NCI-H146 (cell line): ENCODE data around the gene PIGZ.

Source experiments
- DNase-seq: peaks from one replicate; lab custom pipeline; 2025; lab: John Stamatoyannopoulos, UW

The PIGZ gene, protein sequence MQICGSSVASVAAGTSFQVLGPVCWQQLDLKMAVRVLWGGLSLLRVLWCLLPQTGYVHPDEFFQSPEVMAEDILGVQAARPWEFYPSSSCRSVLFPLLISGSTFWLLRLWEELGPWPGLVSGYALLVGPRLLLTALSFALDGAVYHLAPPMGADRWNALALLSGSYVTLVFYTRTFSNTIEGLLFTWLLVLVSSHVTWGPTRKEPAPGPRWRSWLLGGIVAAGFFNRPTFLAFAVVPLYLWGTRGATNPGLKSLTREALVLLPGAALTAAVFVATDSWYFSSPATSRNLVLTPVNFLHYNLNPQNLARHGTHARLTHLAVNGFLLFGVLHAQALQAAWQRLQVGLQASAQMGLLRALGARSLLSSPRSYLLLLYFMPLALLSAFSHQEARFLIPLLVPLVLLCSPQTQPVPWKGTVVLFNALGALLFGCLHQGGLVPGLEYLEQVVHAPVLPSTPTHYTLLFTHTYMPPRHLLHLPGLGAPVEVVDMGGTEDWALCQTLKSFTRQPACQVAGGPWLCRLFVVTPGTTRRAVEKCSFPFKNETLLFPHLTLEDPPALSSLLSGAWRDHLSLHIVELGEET

DNA sequence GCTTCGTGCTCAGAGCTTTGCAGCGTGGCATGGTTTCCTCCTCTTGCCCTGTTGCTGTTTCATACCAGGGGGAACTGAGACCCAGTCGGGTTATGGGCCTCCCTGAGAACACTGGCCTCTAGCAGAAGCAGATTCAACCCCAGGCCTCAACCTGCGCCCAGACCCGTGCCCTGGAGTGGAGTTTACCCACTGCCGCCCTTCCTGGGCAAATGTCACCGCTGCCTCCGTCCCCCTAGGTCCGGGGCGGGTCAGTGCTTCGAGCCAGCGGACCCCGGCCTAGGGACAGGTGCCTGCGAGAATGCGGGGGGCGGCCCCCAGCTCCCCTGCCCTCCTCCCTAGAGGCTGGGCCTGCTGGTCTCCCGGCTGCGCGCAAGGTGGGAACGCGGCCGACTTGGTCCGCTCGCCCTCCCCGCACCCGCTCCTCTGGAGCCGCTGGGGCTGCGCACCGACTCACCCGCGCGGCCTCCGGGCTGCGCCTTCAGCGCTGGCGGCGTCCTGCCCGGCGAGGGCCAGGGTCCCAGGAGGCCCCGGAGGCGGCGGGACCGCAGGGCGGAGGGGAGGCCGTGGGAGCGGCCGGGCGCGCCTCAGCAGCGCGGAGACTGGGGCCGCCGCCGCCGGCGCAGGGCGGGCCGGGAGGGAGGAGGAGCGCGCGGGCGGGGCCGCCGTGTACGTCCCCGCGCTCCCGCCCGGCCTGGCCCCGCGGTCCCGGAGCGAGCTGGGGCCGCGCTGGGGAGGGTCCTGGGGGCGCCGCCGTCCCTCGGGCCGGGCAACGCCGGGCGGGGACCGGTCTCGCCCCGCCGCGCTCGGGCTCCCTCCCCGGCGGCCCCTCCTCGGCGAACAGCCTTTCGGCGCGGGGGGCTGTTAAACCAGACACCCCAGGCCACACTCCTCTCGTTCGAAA is at the start of gene PIGZ:
PIGZ (minus strand) TSS at position 601 of the 901 bp plus-strand sequence. CDS start 16,802 bp downstream, outside the sequence.
- DNase-seq: peak; percentile 74

DNA sequence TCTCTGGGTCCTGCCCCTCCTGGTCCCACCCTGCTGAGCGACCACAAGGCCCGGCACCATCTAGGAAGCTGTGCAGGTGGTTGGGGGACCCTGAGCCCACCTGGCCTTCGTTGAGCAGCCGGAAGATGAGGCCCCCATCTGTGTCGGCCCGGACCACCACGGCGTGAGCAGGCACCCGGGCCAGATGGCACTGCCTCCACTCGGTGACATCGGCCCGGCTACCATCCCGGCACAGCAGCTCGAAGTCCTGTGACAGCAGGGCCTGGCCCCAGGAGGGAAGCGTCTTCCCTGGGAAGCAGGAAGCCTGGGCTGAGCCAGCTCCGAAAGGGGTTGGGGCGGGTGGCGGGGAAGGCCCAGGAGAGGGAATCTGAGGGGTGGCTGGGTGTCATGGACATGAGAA is 48.4 kb upstream of the PIGZ start:
- no peak for DNase-seq

DNA sequence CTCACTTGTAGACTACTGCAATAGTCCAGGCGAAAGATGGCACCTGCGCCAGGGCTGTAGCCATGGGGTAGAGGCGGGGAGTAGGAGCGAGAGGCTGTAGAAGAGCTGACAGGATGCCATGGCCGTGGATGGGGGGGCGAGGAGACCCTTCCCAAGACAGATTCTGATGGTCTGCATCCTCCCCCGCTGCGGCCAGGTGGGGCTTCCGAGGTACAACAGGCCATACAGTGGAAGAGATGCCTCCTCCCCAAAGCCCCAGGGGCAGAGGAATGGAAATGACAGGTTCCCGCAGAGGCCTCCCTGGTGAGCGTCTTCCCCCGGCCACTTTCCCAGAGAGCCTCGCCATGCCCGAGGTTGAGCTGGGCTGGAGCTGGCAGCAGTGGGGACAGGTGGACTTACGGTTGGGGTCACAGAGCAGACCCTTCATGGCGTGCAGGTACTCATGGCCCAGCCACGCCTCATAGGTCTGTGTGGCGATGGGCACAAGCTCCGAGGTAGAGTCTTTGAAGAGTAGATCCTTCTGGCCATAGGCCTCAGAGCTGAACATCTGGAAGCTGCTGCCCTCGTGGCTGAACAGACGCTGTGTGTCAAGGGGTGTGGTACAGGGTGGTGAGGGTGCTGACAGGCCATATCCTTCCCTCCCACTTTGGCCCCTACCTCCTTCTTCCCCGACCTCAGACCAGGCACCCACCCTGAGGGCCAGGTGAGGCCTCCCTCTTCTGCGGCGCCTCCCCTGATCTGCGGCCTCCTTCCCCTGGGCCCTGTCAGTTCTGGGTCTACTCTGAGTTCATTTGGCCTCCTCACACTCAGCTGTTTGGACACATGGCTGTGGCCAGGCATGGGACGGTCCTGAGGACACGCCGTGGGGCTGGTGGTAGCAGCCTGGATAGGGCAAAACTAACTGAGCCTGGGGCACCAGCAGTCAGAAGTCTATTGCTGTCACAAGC is 47.4 kb upstream of the PIGZ start:
- no peak for DNase-seq

DNA sequence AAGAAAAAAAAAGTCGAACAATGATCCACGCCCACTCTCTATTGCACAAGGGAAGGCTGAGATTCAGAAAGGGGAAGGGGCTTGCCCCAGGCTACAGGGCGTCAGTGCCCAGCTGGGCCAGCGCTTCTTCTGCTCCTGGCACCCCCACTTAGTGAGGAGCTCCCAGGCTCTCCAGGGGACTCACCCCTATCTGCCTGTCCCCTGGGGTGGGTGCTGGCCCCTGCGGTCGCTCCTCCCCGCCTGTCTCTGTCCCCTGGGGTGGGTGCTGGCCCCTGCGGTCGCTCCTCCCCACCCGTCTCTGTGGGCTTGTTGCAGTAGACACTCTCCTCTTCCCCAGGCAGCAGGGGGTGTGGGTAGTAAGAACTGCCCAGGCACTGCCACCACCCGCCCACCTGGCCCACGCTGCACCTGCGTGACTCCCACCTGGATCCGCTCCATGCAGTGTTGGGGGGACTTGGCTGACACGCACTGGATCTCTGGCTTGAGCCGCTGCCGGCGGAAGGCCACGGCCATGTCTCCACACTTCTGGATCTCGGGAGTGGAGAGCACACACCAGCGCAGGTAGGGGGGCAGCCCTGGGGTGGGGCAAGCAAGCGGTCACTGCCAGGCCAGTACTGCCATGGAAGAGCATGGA is 46.4 kb upstream of the PIGZ start:
- no peak for DNase-seq

DNA sequence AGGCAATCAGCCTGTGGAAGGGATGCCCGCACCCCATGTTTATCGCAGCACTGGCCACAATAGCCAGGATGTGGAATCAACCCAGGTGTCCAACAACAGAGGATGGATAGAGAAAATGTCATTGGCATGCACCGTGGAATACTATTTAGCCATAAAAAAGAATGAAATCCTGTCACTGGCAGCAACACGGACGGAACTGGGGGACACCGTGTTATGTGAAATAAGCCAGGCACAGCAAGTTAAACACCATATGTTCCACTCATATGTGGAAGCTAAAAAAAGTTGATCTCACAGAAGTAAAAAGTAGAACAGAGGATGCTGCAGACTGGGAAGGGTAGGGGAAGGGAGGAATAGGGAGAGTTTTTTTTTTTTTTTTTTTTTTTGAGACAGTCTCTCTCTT is 45.4 kb upstream of the PIGZ start:
- DNase-seq: no peak

DNA sequence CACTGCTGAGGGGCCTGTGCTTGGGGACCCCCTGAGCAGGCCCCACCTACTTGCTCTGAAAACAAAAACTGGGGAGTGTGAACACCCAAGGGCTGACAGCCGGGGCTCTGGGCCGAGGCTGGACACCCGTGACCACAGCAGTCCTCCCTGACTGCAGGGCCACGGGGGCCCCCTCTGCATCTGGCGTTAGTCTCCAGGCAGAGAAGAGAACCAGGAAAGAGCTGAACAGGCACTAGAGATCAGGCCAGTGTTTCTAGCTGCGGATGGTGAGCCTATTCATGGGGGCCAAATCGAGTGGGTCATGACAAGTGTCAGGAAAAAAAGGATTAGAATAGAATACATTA is 43.9 kb upstream of the PIGZ start:
- no peak for DNase-seq

DNA sequence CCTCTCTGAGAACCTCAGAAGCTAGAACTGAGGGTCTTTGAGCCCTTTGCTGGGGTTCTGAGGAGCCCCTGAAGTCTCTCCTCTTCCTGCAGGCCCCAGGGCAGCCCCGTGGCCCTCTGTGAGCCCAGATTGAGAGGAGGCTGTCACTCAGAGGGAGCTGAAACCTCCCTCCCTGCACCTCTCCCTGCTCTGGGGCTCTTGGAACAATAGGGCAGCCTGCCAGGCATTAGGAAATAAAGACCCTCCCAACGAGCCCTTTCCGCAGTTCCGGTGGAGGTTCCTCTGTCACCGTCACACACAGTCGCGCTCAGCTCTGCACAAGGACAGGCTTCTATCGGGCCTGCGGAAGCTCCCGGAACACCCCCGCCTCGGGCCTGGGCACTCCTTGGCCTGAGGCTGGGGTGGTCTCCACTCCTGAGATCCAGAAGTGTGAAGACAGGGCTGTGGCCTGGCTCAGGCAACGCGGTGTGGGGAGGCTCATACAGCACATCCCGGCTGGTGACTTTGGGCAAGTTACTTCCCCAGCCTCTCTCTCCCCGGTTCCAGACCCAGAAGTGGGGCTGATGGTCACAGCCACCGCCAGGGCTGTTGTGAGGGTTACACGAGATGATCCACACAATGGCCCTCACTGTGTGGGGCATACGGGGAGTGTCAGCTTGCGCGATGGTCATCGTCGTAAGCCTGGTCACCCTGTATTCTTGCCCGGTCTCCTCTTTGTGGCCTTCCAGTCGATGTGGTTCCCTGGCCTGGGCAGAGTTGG is 43.3 kb upstream of the PIGZ start:
- DNase-seq: no peak

DNA sequence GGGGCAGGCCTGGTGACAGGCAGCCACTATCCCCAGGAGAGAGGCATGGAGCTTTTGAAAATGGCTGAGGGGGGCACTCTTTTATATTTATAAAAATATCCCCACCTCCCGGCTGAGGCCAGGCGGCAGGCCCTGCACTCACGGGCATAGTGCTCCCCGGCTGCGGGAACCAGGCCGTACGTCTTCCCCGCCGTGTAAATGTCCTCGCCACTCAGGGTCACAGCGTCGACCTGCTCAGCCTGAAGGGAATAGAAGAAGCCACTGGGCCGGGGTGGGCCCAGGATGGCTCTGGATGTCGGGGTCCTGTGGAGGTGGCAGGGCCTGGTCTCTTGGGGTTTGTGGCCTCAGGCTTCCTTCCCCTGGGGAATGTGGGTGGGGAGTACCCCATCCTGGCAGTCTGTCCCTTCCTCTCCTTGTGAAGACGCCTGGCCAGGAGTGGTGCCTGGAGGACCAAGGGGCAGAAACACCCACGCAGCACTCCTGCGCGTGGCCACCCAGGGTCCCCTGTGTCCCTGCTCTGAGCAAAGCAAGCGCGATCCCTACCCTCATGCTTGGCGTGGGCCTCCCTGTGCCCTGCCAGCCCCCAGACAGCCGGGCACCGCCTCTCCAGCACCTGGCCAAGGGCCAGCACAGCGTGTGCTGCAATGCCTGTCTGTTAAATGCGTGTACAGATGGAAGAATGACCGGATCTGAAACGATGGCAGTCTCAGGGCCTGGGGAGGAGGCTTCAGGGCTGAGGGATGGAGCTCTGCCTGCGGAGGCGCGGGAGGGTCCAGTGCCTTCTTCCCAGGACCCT is 42.1 kb upstream of the PIGZ start:
- DNase-seq: no peak

DNA sequence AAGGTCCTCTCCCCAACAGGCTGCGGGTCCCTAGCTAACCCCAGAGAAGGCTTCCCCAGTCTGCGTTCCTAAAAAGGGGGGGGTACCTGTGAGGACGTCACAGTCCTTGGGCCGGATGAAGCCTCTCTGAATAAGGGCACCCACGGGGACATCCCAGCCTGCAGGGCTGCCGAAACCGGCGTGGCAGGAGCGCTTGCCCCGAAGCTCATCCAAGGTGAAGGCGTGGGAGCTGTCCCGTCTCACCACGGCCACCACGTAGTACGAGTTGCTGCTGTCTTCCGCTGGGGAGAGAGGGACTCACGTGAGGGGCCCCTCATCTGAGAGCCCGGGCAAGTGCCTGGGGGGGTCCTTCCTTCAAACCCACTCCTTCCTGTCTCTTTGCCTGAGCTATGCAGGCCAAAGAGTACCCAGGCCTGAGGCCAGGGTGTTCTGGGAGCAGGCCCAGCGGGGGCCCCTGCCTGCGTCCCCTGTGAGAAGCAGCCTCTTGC is 40.9 kb upstream of the PIGZ start:
- DNase-seq: no peak

DNA sequence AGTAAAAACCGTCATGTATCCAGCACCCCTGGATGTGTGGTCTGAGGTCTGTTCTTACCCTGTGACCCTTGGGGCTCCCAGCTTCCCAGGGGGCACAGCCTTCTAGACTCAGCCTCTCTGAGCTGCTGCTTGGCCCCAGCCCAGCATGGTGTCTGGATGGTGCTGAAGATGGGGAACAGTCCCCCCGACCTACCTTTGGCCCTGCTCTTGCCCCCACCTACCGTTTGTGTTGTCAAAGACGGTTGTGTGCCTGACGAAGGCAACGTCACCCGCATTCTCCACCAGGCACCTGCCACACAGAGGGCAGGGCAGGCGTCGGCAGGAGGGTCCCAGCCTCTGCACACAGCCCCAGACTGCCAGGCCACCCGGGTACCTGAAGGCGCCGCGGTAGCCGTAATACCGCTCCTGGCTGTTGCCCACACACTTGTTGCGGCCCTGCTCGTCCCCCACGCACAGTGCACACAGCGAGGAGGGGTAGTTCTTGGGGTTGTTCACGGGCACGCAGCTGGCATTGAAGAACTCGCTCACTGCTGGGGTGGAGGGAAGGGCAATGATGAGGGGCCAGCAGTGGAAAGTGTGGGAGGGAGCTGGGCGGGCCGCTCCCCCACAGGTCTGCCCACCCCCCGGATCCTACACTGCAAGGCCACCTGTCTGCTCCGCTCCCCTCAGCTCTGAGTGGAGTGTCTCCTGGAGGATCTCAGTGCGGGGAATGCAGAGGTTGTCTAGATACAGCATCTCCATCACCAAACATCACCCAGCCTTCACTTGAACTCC is 40.0 kb upstream of the PIGZ start:
- DNase-seq: no peak

DNA sequence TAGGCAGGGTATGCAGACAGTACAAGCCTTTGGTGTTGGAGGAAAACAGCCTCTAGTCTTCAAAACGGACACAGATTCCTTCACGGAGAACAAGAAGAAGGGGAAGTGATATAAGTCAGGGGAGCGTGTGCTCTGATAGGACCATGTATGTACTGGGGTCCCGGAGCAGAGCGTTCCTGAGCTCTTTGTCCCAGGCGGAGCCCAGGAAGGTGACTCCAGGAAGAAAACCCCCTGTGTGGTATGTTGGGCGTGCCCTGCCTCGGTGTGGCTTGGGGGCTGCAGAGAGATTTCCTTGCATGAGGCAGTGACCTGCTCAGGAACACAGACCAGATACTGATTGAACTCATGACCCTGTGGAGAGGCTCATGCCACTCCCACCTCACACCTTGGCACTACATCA is 39.3 kb upstream of the PIGZ start:
- no peak for DNase-seq

DNA sequence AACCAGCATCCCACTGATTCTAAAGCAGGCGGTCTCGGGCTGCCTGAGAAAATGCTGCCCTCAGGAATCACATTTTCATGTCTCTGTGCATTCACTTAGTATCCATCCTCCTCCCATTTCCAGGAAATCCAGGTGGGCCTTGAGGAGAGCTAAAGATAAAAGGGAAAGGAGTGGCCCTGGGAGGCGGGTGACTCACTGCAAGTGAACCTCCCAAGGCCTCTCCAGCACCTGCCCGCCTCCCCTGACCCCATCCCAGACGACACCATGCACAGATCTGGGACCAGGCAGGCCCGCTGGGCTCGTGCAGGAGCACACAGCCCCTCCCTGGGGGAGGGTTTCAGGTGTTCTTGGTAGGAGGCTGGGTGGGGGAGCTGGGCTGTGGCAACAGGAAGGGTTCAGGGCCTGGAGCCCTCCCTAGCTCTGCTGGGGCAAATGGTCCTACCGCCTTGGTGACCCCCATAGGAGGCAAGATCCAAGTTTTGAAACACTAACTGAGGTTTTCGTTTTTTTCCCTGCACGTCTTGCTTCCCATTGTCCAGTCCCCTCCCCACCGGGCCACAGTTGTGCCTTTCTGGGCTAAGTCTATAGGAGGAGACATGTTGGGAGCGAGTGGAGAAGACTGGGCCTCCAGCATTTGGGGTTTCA is 38.8 kb upstream of the PIGZ start:
- no peak for DNase-seq

DNA sequence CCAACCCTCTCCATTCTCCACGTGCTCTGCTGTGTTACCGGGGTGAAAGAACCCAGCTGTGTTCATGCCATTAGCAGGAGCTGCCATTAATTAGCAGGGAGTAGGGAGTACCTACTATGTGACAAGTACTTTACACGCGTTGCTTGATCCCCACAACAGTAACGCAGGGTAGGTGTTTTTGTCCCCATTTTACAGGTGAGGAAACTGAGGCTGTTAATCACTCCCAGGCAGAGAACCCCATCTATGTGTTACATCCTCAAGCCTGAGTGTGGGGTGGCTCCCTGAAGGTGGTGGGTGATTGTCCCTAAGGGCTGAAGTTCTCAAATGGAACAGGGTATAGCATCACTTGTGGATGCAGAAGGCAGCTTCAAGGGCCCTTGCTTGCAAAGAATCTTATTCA is 38.2 kb upstream of the PIGZ start:
- no peak for DNase-seq

DNA sequence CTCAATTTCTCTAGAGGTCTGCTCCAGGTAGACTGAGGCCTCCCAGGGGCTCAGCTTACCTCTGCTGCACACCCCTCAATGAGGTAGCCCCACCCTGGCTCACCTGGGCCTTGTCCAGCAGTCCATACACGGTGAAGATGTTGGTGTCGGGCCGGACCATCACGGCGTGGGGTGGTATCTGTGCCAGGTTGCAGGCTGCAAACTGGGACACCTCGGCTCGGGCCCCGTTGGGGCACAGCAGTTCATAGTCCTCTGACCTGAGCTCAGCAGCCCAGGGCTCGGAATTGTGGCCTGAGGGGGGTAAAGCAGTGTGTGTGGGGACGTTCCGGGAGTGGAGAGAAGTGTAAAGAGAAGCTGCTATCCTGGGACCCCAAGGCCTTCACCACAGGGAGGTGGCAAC is 37.8 kb upstream of the PIGZ start:
- no peak for DNase-seq

DNA sequence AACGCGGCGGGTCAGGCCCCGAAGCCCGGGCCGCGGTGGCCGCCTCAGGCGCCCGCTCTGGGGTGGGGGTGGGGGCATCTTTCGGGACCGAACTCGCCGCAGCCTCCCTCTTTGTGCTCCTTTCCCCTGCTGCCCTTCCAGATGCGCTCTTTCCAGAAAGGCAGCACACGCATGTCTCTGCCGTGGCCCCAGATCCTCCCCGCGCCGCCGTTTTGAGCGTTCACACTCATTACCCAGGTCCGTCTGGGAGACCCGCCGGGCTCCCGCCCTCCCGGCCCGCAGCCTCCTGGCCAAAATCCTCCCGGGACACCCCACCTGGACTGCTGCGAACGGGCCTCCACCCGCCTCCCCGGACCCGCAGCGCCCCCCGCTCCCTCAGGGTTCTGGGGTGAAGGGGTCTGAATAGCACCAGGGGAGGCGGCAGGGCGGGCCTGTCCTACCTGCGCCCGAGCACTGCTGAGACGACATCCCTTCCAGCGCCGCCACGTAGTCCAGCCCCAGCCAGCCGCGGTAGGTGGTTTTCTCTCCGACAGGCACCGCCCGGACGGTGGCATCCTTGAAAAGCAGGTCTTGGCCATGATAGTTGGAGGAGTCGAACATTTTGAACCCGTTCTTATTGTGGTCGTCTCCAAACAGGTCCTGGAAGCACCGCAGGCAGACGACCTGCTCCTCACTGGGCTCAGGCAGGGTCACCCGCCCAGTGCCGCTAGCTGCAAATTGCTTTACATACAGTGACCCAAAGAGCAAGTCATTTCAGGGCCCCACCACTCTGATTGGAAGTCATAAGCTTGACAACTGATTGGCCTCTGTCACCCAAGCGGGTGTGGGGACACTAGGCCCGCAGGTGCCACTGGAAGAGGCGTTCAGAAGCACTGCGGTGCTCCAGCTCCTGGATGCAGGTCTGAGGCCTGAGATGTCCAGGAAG is 35.1 kb upstream of the PIGZ start:
- DNase-seq: peak; percentile 82

DNA sequence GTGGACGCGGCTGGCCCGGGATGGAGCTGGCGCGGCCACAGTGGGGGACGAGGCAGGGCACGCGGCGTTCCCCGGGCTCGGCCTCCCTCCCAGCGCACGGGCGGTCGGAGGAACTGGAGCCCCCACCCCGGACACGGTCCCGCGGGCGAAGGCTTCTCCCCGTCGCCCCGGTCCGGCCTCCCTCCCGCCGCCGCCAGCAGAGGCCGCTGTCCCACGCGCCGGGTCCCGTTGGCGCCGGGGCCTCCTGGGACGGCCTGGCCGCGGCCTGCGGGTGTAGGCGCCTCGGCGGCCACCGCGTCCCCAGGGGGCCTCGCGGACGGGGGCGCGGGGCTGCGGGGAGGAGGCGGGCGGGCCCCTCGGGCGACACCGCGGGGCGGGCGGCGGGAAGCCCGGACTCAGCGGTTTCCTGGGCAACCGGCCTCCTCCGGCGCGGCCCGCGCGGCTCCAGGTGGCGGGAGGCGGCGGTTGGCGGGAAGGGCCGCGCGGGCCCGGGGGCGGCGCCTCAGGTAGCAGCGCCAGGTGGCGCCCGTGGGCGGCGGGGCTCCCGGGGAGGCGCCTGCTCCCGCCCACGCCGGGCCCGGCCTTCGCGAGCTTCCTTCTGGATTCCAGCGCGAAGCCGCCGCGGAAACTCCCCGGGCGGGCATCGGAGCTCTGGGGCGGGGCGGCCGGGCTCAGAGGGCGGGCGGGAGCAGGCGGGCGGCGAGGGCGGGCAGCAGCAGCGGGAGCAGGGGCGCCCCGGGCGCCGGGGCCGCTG is 34.2 kb upstream of the PIGZ start:
- peak; percentile 95 for DNase-seq
